HG02623 (cell line): ENCODE data around the gene DUOXA1.
A peak's percentile ranks its signal among the peaks of the same experiment; 100 is the strongest.

ENCODE experiments used
- ATAC-seq: cut with Tn5 transposase; IDR thresholded peaks from one replicate; pipeline ENCODE4 v1.9.1; 2021; ENCODE audit warnings: moderate library complexity; ENCODE audit not compliant: unreplicated experiment

The DUOXA1 gene

DNA sequence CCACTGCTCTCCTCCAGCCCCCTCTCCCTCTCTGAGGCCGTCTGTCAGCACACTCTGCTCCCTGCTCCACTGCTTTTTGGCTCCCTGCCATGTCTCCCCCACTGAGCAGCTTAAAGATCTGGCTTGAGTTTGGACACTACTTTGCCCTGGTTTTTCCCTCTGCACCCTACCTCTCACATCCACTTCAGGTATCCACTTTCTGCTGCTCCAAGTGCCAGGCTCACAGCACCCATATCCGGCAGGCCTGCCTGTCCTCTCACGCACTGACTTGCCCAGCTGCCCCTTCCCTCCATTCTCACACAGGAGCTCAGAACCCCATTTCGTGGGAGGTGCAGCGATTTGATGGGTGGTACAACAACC is 3.9 kb upstream of the DUOXA1 start:
- no peak for ATAC-seq

DNA sequence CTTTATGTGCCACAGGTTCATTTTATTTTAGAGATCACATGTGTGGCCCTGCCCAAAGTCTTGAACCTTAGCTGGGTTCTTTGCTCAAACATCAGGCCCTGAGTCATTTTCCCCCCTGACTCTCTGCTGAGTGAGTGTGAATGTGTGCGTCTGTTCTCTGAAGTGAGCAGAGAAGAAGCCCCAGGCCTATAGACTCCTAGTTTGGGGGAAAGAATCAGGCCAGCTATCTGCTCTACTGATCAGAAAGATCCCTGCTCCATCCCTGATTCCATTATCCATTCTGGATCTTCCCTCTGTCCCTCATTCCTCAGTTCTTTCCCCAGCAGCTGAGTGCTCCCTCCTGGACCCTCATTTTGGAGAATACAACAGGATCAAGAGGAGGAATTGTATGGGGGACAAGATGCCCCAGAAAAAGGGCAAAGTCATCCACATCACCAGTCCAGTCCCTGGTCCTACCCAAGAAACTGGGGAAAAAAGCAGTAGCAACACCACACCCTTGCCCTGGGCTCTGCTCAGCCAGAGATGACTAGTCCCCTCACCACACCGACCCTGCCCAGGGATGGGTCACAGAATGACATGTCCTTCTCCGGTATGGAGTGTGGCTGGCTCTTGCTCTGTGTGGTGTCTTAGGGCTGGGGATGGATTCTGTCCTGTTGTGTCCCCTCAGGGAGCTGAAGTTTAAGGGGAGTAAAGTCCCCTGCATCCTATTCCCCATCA is 3.3 kb upstream of the DUOXA1 start:
- no peak for ATAC-seq

DNA sequence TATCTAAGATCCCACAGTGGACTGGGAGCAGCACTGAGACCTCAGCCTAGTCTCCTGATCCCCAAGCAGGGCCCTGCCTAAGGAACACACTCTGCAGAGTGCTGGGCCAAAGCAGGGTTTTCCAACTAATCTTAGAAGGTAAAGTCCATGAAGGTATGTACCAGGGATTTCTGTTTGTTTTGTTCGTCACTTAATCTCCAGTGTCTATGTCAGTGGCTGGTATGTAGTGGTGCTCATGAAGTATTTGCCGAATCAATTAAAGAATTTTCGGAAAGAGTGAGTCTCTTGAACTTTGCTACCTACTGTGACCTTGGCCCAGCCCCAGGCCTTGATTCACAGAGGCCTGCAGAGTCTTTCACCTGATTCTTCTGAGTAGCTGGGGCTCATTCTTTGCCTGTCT is 1.8 kb upstream of the DUOXA1 start:
- no peak for ATAC-seq

DNA sequence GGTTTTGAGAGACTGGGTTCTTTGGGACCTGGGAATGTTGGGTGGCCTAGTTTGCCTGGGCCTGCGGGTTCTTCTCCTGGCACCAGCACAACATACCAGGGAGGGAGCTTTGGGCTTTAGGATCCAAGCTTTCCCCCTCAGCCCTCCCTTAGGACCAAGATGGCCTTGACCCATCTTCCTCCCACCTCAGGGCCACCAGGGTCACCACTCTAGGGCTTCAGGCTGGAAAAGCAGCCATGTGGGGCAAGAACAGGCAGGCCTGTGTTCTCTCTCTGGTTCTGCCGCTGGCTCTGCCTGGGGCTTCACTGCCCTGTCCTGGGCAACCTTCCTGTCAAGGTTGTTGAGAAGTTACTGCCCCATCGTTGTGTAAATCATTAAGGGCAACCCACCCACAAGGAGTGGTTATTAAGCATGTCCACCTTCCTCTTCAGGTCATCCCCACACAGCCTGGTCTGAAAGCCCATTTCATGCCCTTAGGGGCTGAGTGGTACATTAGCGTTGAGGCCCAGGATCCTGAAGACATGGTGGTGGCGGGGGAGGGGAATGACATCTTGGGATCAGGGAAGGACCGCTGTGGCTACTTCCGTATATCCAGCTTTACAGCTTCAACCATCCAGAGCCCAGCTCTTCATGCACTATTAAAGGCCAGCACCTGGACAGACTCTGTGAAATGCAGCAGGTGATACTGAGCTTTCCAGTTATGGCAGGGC is 767 bp upstream of the DUOXA1 start:
- ATAC-seq: no peak

DNA sequence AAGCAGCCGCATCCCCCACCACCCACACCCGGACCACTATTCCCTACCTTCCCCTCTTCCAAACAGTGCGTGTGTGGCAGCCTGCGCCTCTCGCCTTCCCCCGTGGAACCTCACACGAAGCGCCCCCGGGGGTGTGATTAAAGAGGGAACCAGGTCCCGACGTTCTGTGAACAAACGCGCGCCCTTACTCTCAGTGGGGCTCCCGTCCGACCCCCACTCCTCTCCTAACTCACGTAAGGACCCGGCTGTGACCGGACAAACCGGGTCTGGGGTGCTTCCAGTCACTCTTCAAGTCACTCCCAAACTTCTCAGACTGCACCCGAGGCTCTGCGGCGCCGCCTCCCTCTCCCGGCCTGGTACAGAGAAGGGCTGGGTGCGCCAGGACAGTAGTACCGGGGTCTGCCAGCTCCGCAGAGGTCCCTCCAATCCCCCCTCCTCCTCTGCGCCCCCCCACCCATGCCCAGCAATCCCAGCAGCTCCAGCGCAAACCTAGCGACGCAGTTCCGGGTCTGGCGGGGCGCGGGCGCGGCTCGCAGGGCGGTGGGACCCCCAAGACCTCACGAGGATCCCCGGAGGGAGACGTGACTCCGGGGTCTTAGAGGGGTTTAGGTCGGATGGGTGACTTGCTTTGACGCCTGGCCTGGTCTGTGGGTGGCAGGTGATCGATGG is 574 bp downstream of the DUOXA1 start:
- no peak for ATAC-seq

DNA sequence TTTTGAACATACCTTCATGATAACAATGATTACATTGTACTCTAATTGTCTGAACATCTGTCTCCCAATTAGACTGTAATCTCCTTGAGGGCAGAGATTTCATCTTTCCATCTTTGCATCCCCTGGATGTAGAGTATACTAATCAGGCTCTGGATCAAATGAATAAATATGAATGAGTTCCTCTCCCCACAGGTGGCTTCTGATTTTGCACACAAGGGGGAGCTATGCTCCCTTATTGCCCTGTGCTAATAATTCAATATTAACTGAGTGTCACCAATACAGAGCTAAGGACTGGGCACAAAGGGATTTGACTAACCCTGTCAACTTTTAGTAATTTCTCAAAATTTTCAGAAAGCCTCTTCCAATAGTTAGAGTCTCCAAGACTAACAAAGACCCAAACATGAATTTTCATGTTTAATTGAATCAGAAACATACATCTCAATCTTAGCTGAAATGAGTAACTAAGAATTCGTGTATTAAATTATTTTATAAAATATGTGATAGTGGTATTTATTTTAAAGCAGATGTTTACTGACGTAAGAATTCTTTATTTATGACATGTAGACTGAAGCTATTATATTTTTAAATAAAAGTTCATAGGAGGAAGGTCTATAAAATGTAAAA is 3.0 kb downstream of the DUOXA1 start:
- no peak for ATAC-seq

DNA sequence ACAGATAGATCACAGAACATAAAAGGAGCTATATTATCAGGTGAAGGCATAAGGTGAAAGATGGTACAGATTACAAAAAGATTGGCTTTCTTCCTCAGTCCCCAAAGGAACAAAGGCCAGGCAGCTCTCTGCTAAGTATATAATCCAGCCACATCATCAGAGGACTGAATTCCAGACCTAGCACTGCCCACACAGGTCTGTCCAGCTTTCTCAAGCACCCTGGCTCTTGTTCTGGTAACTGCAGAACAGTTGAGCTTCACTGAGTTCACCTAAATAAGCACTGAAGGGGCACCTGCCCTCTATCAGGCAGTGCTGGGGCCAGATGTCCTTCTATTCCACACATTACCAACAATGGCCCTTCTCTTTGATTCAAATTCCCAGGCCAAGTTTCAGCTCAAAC is 6.3 kb downstream of the DUOXA1 start:
- ATAC-seq: no peak

DNA sequence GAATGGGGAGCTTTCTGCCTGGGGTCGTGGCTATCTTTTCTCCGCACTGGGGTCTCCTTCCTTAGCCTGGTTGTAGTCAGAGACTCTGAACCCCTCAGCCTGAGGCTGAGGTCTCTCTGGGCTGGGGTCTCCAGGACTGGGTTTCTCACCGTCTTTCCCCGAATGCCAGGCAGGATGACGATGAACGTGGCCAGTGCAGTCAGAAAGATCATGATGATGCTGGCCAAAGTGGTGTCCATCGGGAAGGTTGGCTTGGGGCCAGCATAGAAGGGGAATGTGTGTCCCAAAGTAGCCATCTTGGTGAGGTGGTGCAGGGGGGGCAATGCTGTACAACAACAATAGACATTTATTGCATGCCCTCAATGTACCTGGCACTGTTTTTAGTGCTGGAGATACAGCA is 7.0 kb downstream of the DUOXA1 start:
- no peak for ATAC-seq

DNA sequence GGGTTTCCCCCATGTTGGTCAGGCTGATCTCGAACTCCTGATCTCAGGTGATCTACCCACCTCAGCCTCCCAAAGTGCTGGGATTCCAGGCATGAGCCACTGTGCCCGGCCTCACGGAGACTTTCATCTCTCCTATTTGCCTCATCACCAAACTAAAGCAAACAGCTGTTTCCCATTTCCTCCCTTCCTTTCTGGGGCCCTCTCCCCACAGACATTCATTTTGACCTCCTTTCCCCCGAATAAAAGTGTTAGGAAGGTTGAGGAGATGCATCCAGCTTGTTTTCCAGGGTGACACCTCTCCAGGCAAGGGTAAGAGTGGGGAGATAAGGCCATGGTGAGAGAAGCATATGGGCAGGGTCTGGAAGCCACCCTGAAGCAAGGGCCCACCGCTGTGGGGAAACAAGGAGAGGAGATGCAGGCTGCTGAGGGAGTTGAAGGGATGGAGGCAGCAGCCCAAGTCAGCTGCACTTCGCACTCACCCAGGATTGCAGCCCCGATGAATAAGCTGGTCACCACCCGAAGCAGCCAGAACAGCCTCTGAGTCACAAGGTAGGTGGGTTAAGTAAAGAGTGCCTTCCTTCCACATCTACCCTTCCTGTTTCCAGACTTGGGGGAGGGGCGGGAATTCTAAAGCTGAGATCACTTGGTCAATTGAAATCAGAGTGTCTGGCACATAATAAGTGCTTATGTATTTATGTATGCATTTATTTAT is 7.8 kb downstream of the DUOXA1 start:
- no peak for ATAC-seq

DNA sequence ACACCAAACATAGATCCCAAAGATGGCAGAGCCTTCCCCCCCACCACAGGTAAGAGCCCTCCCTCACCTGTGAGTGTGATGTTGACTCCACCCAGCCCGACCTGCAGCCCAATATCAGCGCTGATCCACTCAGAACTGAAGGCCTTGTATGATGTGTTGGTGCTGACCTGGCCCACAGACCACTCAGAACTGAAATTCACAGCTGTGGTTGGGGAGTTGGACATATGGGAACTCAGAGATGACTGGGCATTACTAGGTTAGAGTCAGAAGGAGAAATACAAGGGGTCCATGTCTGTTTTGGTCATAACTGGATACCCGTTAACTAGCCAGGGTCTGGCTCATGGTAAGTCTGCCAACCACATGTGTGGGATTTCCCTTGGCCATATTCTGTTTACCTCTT is 8.7 kb downstream of the DUOXA1 start:
- no peak for ATAC-seq

DNA sequence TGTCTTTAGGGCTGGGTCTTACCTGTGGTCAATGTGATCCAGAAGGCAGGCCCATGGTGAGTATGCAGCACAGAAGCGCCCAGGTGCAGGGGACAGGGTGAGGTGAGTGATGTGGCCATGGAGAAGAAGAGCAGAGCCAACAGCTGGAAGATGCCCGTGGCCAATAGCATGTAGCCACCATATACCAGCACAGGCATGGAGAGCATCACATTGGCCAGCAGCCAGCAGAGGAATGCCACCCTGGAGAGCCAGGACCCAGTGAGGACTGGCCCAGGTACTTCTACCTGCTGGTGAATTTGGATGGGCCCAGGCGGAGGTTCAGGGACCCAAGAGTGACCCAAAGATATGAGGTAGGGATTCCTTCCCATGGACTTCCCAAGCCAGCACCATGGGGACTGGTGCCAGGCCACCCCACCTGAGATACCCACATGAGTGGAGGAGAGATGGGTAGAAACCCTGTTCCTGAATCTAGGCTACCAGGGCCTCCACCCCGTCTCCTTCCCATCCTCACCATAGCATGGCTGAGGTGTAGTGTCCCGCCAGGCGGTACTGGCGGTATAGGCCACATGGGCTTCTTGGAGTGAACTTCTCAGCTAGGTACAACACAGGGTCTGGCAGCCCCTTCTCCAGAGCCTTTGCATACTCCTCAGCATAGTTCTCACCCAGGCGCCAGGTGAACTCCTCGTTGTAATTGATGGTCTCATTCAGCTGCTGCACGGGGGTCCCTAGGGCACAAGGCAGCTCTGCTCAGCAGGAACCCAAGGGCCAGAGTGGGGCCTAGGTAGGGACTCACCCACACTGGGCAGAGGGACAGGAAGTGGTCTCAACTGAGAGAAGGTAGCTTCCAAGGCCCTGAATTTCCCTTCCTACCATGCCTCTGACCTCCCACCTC is 9.4 kb downstream of the DUOXA1 start:
- no peak for ATAC-seq

DNA sequence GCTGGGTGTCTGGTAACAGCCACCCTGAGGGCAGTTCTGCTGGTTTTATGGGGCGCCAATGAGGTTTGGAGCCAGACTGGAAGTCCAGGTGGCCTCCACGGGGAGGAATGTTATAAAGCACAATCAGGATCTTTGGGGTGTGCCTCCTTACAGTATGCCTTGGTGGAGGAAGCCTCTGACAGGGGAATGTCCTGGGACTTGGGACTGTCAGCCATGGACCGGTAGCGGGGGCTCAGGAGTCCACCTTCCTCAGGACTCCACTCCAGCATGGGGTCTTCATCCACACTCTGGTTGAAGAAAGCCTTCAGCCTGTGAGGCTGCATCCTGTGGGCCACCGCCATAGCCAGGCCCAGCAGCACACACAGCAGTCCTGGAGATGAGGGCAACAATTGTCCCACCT is 10.7 kb downstream of the DUOXA1 start:
- no peak for ATAC-seq

DNA sequence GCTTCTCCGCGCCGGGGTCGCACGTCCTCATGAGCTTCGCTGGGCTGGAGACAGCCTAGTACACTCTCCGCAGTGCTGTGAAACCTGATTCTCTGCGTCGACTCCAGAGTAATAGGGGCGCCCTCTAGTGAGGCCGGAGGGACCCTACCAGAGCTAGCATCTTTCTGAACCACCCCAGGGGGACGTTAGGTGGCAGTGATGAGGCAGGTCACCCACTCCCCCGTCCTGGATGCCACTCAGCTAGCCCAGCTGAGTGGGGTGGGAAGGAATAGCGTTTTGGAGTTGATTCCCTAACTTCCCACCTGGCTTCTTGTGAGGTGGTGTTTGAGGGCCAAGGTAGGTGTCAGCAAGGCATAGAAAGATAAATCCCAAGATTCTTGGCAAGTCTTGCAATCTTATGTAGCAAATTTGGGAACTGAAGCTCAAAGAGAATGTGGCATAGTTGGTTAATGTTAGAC is 11.5 kb downstream of the DUOXA1 start:
- peak; percentile 96 for ATAC-seq

DNA sequence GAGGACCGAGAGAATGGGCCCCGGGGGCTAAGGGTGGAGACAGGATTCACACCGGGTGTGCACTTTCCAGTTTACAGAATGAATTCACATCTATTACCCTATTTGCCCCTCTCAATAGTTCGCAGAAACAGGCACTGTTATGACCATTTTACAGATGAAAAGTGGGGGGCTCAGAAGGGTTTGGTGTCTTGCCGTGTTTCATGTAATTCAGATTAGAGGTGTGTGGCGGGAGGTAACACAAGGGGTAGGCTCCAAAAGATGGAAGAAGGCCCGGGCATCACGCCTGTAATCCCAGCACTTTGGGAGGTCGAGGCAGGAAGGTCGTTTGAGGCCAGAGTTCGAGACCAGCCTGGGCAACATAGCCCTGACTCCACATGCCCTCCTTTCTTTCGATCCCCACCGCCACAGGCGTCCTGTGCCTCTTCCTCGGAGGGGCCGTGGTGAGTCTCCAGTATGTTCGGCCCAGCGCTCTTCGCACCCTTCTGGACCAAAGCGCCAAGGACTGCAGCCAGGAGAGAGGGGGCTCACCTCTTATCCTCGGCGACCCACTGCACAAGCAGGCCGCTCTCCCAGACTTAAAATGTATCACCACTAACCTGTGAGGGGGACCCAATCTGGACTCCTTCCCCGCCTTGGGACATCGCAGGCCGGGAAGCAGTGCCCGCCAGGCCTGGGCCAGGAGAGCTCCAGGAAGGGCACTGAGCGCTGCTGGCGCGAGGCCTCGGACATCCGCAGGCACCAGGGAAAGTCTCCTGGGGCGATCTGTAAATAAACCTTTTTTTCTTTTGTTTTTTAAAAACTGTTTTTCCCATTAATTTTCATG is 12.2 kb downstream of the DUOXA1 start:
- peak; percentile 7 for ATAC-seq

DNA sequence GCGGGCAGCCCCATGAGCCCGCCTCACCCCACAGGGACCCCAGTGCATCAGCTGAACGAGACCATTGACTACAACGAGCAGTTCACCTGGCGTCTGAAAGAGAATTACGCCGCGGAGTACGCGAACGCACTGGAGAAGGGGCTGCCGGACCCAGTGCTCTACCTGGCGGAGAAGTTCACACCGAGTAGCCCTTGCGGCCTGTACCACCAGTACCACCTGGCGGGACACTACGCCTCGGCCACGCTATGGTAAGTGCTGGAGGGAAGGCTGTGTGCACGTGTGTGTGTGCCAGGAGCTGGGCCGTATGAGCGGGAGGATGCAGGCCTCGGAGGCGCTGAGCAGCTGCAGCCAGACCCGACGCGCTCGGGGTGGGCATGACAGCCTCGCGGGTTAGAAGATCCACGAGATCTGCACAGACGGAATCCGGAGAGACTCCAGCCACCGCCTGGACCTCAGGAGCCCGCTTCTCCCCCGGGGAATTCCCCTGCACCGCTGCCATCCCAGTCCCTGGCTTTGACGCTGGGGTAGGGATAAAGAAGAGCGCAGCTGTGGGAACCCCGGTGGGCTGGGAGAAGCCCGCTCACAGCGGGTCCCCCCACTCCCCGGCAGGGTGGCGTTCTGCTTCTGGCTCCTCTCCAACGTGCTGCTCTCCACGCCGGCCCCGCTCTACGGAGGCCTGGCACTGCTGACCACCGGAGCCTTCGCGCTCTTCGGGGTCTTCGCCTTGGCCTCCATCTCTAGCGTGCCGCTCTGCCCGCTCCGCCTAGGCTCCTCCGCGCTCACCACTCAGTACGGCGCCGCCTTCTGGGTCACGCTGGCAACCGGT is 13.0 kb downstream of the DUOXA1 start:
- no peak for ATAC-seq

DNA sequence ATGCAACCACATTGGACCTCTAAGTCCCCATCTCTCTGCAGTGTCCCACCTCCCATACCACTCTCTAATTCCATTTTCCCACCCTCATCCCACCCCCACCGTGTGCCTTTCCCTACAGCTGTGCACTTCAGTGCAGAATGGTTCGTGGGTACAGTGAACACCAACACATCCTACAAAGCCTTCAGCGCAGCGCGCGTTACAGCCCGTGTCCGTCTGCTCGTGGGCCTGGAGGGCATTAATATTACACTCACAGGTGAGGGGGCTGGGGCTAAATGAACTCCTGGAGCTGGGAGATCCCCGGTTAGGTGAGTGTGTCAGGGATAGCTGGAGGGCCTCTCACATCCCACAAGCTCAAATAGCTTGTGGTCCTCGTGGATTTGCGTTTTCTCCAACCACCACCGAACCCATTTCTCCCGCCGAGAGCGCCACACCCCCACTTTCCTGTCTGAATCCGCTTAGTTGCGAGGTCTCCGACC is 13.6 kb downstream of the DUOXA1 start:
- ATAC-seq: no peak

DNA sequence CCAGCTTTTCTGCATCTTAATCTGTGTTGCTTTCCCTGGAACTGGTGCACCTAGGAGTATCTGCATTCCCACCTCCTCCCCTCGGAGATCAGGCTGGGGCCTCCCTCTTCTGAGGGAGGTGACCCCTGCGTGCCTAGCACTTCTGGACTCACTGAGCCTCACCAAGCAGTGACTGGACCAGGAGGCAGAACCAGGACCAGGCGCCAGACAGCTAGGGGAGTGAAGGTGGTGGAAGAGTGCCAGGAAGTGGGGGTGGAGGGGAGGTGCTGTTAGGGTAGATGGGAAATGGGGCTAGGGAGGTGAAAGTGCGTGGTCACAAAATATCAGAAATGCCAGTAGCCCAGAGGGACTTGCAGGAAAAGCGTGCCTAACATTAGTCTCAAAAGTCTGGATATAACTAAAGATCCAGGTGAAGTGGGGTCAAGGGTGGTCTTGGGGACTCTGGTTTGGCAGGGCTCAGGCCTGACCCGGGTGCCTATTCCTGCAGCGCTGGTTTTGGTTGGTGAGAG is 14.3 kb downstream of the DUOXA1 start:
- no peak for ATAC-seq

DNA sequence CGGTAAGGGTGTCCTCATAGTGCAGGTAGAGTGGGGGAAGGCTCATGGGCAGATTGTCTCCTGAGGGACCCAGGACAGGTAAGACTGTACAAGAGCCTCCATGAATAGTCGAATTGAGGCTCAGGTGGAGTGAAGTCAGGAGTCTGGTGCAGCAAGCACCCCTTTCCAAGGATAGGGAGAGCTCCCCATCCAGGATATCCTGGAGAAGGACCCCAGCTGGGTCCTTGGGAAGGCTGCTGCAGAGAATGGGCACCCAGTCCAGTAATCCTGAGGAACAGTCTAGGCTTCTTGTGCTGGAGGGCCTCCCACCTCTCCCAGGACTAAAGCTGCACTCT is 15.0 kb downstream of the DUOXA1 start:
- ATAC-seq: no peak
